ENCODE data around the gene OSBPL6. TPM values are rescaled to one million over a fixed set of nuclear protein-coding genes. Genes with fewer than 3 reads are reported as not detected.
A peak's percentile ranks its signal among the peaks of the same experiment; 100 is the strongest.

OSBPL6 gene
- total and polyA plus RNA-seq, 9 of the 15 experiments (the other 6 are each of a cell fraction or from before 2014, with no cell fraction given): 3.4 to 12.7 (median 9.3) TPM

DNA sequence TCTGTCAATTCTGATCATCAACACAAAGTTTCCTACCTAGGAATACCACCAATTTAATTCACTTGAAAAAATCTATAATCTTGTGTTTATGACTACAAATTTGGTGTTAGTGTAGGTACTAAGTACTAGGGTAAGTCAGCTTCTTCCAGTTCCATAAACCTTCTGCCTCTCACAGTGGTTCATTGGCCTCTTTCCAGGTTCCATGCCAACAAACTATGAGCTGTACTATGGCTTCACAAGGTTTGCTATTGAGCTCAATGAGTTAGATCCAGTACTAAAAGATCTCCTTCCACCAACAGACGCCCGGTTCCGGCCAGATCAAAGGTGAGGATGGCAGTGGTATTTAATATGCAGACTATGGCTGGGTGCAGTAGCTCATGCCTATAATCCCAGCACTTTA is 197.9 kb downstream of the OSBPL6 start:
- no peaks in the 10 kb centered on the region for H3K9me3 ChIP-seq (replicated peaks; ENCODE audit: control insufficient read depth, insufficient read depth, low read depth, low read length)
- no peaks in the 10 kb centered on the region for H3K36me3 ChIP-seq (ENCODE audit: control insufficient read depth, insufficient read depth, low read length)
- H3K27ac ChIP-seq (ENCODE audit: extremely low read depth, low read depth, low read length): no peak overlapping the region
- H3K4me2 ChIP-seq (ENCODE audit: insufficient read depth, low read length): no peak overlapping the region
- ATAC-seq: no peak
- in situ Hi-C loops (cut with MboI) (no loop called here), intact Hi-C loops (cut with micrococcal nuclease) (no loop called here)
- no peak for TF ChIP-seq POU5F1 (IDR thresholded peaks at IDR 0.05; ENCODE audit: borderline replicate concordance, low read depth, low read length, partially characterized antibody)
- no peak for TF ChIP-seq RCOR1 (IDR thresholded peaks at IDR 0.05; ENCODE audit: borderline replicate concordance in 1 of 2, low read depth in 2 of 2, low read length in 2 of 2)
- H3K9ac ChIP-seq (ENCODE audit: insufficient read depth in 1 of 2, low read depth in 2 of 2, low read length in 2 of 2): no peak overlapping the region
- ChIA-PET POLR2A (interaction anchor here (0.8 to 1.2 kb wide), 4 partner anchors 13 to 23 kb away, joined by 3 to 4 read pairs (median 3); no protein-coding TSS in a partner anchor), CTCF (ENCODE audit: low intra/inter-chr PET ratio) (no interaction called here)
- H3K27me3 ChIP-seq (ENCODE audit: control insufficient read depth in 2 of 2, insufficient read depth in 2 of 2, low read length in 2 of 2): 0 out of 5 replicates have a peak, but pooled peaks cover 0 to 4% of the 10 kb centered on the region in 2 experiments
- no TSS peak for BruUV-seq (replicated peaks)
- H2AFZ ChIP-seq (ENCODE audit: low read depth, low read length): no peak overlapping the region
- no peaks in the 10 kb centered on the region for H3K79me2 ChIP-seq (ENCODE audit: control insufficient read depth, insufficient read depth, low read length)
- H3K4me1 ChIP-seq (replicated peaks in 1 of 2; ENCODE audit: control insufficient read depth in 2 of 2, insufficient read depth in 2 of 2, low read length in 2 of 2): no peaks in the 10 kb centered on the region
- no peak for DNase-seq (ENCODE audit: extremely low read depth in 1 of 4, low spot score in 3 of 4)
- no peak for FAIRE-seq
- H3K4me3 ChIP-seq: no peak overlapping the region
- H4K20me1 ChIP-seq (replicated peaks; ENCODE audit: control insufficient read depth, insufficient read depth, low read length): no peaks in the 10 kb centered on the region
- no peaks in the 10 kb centered on the region for H3K9me1 ChIP-seq (ENCODE audit: control insufficient read depth, insufficient read depth, low read length)
- 41% methylated on average over 3 of the region's 3 CpGs for WGBS (ENCODE audit: insufficient coverage, low coverage, missing lambda C conversion rate)

DNA sequence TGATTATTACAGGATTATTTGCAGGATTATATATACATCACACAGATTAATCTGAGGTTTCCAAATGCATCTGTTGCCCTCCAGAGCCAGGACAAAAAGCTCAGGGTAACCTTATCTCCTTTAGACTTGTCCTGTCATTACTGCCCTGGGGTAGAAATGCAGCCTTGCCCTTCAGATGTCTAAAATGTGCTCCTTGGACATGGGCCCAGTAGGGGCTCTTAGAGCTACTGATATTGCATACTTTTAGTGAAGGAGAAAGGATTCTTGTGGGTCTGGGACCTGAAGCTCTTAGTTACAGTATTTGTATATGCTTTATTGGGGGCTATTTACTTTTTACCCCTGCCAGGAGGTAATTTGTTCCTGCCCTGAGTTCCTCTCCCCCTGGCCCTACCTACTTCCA is 200.5 kb downstream of the OSBPL6 start:
- no peaks in the 10 kb centered on the region for H3K4me1 ChIP-seq (replicated peaks in 1 of 2; ENCODE audit: control insufficient read depth in 2 of 2, insufficient read depth in 2 of 2, low read length in 2 of 2)
- H3K79me2 ChIP-seq (ENCODE audit: control insufficient read depth, insufficient read depth, low read length): no peaks in the 10 kb centered on the region
- H3K36me3 ChIP-seq (ENCODE audit: control insufficient read depth, insufficient read depth, low read length): no peaks in the 10 kb centered on the region
- H3K27me3 ChIP-seq (ENCODE audit: control insufficient read depth in 2 of 2, insufficient read depth in 2 of 2, low read length in 2 of 2): no peaks in the 10 kb centered on the region
- FAIRE-seq: no peak
- in situ Hi-C loops (cut with MboI) (no loop called here), intact Hi-C loops (cut with micrococcal nuclease) (loop anchor here (1.0 to 5.0 kb wide), 2 partner anchors 89 to 283 kb away; partner anchors contain the start of gene RBM45)
- no peak overlapping the region for H3K27ac ChIP-seq (ENCODE audit: extremely low read depth, low read depth, low read length)
- POLR2A ChIA-PET: interaction anchor here (0.6 to 1.9 kb wide), 7 partner anchors 9 to 323 kb away, joined by 3 to 9 read pairs (median 3); partner anchors contain the start of gene PDE11A
- H3K4me3 ChIP-seq: no peak overlapping the region
- no peaks in the 10 kb centered on the region for H4K20me1 ChIP-seq (replicated peaks; ENCODE audit: control insufficient read depth, insufficient read depth, low read length)
- no peak overlapping the region for H3K9ac ChIP-seq (ENCODE audit: insufficient read depth in 1 of 2, low read depth in 2 of 2, low read length in 2 of 2)
- no peak for DNase-seq (ENCODE audit: extremely low read depth in 1 of 4, low spot score in 3 of 4)
- CTCF ChIA-PET (ENCODE audit: low intra/inter-chr PET ratio): interaction anchor here (0.7 kb wide), 1 partner anchor 758 kb away, joined by 3 read pairs; no protein-coding TSS in a partner anchor
- H2AFZ ChIP-seq (ENCODE audit: low read depth, low read length): no peak overlapping the region
- no peak overlapping the region for H3K4me2 ChIP-seq (ENCODE audit: insufficient read depth, low read length)
- no peak for TF ChIP-seq STAT5B (CRISPR knock-in tag; IDR thresholded peaks at IDR 0.05)
- TF ChIP-seq DNMT1 (IDR thresholded peaks at IDR 0.05): no peak
- no peak for TF ChIP-seq U2AF1 (optimal IDR thresholded peaks at IDR 0.05; ENCODE audit: low read depth, low read length)
- no TSS peak for BruUV-seq (replicated peaks)
- H3K9me1 ChIP-seq (ENCODE audit: control insufficient read depth, insufficient read depth, low read length): no peaks in the 10 kb centered on the region
- ATAC-seq: peak; percentile 30; the same call in 2 of the 3 replicates
- H3K9me3 ChIP-seq (replicated peaks; ENCODE audit: control insufficient read depth, insufficient read depth, low read depth, low read length): no peaks in the 10 kb centered on the region
